DMS153 (cell line): ENCODE results near the gene CYP2C9.
"Not testable (repeated sequence)": the region's sequence is repeated elsewhere in the genome, so short reads cannot be mapped to it uniquely, and the experiment has no call there.

Experiments
- DNase-seq: peaks from one replicate; lab custom pipeline; 2025; lab: John Stamatoyannopoulos, UW

The CYP2C9 gene

DNA sequence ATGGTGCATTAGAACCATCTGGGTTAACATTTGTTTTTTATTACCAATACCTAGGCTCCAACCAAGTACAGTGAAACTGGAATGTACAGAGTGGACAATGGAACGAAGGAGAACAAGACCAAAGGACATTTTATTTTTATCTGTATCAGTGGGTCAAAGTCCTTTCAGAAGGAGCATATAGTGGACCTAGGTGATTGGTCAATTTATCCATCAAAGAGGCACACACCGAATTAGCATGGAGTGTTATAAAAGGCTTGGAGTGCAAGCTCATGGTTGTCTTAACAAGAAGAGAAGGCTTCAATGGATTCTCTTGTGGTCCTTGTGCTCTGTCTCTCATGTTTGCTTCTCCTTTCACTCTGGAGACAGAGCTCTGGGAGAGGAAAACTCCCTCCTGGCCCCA, at the start of gene CYP2C9:
CYP2C9 (plus strand) TSS at position 276 of the 400 bp plus-strand sequence; CDS start at position 301, 25 bp downstream.
- DNase-seq = no peak

GRCh38 chr10:94889123-94889522, 49.3 kb upstream of the CYP2C9 start:
- no peak for DNase-seq

- no peak for DNase-seq
Measured at GRCh38 chr10:94890264-94891022, 48.0 kb upstream of the CYP2C9 start.

- DNase-seq = not testable (repeated sequence)
Measured at GRCh38 chr10:94898414-94898813, 40.0 kb upstream of the CYP2C9 start.

- DNase-seq = no peak
Measured at GRCh38 chr10:94902080-94902479, 36.4 kb upstream of the CYP2C9 start.

DNA sequence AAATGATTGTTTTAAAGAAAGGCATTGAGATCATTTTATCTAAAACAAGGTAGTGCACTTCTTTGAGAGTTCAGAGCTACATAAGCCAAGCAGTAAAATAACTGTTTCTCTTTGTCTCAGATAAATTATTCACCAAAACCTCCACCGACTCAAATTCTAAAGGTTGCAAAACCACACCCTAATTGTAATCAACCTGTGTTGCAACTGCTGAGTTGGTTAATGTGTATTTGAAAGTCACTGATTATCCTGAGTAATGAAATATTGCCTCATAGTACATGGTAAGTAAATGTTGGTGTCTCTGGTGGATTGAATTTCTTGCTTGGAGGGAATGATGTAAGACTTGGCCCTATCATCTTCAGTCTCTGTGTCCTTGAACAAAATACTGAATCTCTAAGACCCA, 35.9 kb upstream of the CYP2C9 start:
- no peak for DNase-seq

- not testable (repeated sequence) for DNase-seq
Measured at GRCh38 chr10:94904506-94905148, 33.8 kb upstream of the CYP2C9 start.

GRCh38 chr10:94916423-94916822, 22.0 kb upstream of the CYP2C9 start:
- no peak for DNase-seq

- DNase-seq = no peak
Measured at GRCh38 chr10:94936721-94937120, 1.7 kb upstream of the CYP2C9 start.

DNA sequence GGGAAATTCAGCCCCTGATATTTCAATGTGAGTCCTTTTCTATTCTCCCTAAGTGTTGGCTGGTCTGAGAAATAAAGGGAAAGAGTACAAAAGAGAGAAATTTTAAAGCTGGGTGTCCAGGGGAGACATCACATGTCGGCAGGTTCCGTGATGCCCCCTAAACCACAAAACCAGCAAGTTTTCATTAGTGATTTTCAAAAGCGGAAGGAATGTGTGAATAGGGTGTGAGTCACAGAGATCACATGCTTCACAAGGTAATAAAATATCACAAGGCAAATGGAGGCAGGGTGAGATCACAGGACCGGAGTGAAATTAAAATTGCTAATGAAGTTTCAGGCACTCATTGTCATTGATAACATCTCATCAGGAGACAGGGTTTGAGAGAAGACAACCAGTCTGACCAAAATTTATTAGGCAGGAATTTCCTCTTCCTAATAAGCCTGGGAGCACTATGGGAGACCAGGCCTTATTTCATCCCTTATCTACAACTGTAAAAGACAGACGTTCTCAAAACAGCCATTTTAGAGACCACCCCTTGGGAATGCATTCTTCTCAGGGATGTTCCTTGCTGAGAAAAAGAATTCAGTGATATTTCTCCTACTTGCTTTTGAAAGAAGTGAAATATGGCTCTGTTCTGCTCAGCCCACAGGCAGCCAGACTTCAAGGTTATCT, 5.1 kb downstream of the CYP2C9 start:
- DNase-seq = not testable (repeated sequence)

- DNase-seq = not testable (repeated sequence)
Measured at GRCh38 chr10:94946181-94946580, 7.7 kb downstream of the CYP2C9 start.

DNA sequence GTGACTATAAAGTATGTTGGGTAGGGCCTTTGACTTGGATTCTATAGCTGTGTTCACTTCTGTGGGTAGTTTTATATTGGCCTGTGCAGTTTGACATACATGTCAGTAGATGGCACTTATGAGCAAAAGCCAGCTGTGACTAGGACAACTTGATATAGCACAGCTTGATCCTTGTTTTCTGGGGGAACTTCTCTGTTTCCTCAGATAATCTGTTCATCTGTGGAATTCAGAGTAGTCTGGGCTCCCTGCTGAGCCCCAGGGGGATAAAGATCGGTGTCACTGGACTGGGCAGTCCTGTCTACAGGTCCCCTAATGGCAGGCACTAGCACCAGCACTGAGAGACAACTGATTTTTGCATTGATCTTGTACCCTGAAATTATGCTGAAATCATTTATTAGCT, 25.4 kb downstream of the CYP2C9 start:
- DNase-seq = no peak

- no peak for DNase-seq
Measured at GRCh38 chr10:94983555-94983954, 45.1 kb downstream of the CYP2C9 start.

DNA sequence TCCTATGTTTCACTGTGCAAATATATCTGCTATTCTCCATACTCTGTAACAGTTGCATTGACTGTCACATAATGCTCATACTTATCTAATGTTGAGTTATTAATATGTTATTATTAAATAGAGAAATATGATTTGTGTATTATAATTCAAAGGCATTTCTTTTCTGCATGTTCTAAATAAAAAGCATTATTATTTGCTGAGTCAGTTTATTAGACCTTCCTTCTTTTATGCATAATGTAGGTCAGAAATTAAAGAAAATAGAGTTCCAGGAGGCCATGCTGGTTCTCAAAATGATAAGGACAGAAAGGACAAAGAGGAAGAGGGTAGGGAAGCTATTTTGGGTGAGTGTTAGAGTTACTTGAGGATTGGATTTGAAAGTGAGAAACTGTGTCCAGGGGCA, 50.7 kb downstream of the CYP2C9 start:
- DNase-seq = no peak

DNA sequence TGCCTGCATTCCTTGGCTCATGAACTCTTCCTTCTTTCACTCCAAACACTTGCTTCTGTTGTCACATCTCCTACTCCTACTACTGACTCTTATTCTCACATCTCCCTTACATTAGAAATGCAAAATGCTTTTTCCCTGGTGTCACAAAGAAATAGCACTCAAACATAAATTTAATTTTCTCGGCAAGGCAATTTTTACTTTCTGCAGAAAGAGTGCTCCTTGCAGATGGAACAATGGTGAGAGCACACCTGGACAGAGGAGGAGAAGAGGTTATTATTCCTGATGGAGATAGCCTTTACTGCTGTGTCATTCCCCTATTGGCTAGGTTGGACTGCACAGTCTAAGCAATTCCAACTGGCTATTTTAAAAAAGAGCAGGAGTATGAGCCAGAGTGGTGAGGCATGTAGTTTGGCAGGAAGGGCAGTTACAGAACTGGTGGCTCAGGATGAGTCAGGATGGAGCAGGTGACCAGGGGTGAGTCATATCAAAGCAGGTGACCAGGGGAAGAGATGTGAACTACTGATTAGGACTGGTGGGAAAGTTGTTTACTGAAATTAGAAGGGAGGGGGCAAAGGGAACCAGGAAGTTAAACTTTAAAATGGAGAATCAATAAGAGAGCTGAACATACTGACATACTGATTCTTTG, 52.9 kb downstream of the CYP2C9 start:
- no peak for DNase-seq

- DNase-seq = no peak
Measured at GRCh38 chr10:94992811-94993210, 54.4 kb downstream of the CYP2C9 start.

GRCh38 chr10:94997741-94998174, 59.3 kb downstream of the CYP2C9 start:
- no peak for DNase-seq

GRCh38 chr10:95026461-95026860, 88.0 kb downstream of the CYP2C9 start:
- no peak for DNase-seq

- no peak for DNase-seq
Measured at GRCh38 chr10:95031656-95032055, 93.2 kb downstream of the CYP2C9 start.

DNA sequence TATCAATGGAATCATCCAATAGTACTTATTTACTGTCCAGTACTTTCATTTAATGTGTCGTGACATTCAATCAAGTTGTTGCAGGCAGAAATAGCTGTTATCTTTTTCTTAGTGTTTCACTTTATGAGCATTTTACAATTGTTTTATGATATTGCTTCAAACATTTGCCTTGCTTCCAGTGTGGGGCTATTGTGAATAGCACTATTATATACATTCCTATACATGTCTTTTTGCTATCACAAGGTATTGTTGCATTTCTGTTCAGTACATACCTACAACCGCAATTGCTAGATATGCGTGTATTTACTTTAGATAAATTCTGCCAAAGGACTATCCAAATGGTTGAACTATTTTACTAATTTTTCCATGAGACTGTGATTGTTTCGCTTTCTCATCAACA, 95.9 kb downstream of the CYP2C9 start:
- no peak for DNase-seq

DNA sequence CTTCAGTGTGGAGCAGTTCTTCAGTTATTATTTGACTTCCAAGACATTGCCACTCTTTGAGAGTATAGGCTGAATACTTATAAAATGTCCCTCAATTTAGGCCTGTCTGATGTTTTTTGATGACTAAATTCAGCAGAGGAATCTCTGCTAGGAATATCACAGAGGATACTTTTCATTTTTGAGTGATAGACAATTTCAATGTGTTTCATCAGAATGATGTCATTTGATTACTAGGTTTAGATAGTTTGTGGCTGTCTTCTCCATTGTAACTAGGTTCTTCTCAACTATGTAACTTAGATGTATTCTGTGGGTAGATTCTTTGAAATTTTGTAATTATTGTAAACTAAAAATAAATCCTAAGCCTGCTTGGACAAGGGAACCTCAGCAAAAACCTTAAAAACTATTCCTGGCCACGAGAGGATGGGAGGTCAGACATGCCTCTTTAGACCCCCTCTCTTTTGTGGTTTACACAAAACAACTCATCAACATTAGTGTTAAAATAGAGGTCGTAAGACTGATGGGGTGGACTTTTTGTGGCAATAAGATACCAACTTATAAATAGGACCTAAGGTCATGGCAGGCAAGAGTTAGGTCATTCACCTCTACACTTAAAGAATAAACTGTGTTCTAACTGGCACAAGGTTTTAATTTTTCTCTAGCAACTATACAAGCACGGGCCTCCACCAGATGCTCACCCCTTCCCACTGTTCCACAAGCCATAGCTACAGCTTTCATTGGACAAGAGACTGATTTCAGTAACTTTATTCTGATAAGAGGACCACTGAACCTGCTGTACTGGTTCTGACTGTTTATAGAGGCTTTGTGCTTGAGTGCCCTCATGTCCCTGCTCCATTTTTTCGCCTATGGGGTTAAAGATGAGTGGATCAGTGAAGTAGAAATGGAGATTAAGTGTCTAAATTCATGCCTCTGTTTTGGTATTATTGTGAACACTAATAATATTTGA, 97.2 kb downstream of the CYP2C9 start:
- no peak for DNase-seq
